Measurements from ENCODE around the gene CHCHD4.

CHCHD4 gene

DNA sequence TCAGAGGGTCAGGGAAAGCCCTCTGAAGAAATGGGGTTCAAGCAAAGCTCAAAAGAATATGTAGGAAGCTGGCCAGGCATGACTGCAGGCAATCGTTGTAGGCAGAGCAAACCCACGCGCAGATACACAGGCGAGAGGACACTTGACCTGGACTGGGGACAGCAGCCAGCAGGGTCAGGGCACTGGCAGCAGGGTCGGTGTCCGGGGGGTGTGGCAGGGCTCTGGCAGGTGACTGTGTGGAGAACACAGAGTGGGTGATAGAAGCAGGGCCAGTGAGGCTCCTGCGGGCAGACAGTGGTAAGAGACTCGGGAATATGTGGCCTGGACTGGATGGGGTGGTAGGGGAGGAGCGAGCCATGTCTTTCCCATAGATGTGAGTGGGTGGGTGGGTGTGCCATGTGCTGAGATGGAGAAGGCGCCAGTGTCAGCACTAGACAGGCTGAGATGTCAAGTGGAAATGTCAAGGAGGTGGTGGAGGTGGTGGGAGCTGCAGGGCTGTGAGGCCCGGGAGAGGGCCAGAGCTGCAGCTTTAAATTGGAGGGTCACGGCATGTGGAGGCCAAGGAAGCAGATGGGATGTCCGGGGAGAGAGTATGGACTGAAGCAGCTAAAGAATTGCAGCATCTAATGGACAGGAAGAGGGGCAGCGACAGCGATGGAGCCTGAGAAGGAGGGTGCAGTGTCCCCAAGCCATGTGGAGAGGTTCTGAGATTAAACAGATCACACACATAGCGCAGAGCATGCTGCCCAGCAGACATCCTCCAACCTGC lies 13.6 kb upstream of the CHCHD4 start:
- TF ChIP-seq, protein P1, sequence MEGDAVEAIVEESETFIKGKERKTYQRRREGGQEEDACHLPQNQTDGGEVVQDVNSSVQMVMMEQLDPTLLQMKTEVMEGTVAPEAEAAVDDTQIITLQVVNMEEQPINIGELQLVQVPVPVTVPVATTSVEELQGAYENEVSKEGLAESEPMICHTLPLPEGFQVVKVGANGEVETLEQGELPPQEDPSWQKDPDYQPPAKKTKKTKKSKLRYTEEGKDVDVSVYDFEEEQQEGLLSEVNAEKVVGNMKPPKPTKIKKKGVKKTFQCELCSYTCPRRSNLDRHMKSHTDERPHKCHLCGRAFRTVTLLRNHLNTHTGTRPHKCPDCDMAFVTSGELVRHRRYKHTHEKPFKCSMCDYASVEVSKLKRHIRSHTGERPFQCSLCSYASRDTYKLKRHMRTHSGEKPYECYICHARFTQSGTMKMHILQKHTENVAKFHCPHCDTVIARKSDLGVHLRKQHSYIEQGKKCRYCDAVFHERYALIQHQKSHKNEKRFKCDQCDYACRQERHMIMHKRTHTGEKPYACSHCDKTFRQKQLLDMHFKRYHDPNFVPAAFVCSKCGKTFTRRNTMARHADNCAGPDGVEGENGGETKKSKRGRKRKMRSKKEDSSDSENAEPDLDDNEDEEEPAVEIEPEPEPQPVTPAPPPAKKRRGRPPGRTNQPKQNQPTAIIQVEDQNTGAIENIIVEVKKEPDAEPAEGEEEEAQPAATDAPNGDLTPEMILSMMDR (IDR thresholded peaks at IDR 0.05; ENCODE audit: insufficient read depth, low read length, poor library complexity, severe bottlenecking), result no peak
- DNase-seq (ENCODE audit: extremely low read depth, insufficient read length), result no peak
- H3K27me3 ChIP-seq (replicated peaks; ENCODE audit: control insufficient read depth, insufficient read depth, low read length), result no peaks in the 10 kb centered on the region
- peaks cover 34% of the 10 kb centered on the region for H3K36me3 ChIP-seq (ENCODE audit: control insufficient read depth, insufficient read depth, low read length)
- H3K4me3 ChIP-seq (replicated peaks; ENCODE audit: low read depth, low read length), result no peak overlapping the region

DNA sequence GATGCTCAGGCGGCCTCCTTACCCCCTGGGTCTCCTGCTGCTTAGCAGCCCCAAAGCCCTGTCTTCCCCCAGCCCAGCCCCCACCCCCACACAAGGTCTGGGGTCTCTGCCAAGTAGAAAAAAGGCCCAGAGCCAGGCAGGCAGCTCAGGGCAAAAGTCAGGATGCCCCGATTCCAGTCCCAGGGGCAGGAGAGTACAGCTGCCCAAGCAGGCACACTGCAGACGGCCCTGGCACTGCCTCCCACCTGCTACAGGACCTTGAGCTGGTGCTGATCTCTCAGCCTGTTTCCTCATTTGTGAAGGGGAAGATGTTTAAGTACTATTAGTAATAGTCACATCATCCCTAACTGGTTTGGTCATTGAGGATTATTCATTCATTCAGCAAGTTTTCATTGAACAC lies 12.8 kb upstream of the CHCHD4 start:
- Histone ChIP-seq H3K27me3 (replicated peaks; ENCODE audit: control insufficient read depth, insufficient read depth, low read length) (no peaks in the 10 kb centered on the region), H3K4me3 (replicated peaks; ENCODE audit: low read depth, low read length) (no peak overlapping the region), H3K36me3 (ENCODE audit: control insufficient read depth, insufficient read depth, low read length) (peaks cover 41% of the 10 kb centered on the region)
- TF ChIP-seq, protein P1 (IDR thresholded peaks at IDR 0.05; ENCODE audit: insufficient read depth, low read length, poor library complexity, severe bottlenecking), result no peak
- no peak for DNase-seq (ENCODE audit: extremely low read depth, insufficient read length)

GRCh38 chr3:14137004-14137403 lies 12.3 kb upstream of the CHCHD4 start:
- H3K36me3 ChIP-seq (ENCODE audit: control insufficient read depth, insufficient read depth, low read length), result peaks cover 43% of the 10 kb centered on the region
- H3K4me3 ChIP-seq (replicated peaks; ENCODE audit: low read depth, low read length), result no peak overlapping the region
- no peak for DNase-seq (ENCODE audit: extremely low read depth, insufficient read length)
- H3K27me3 ChIP-seq (replicated peaks; ENCODE audit: control insufficient read depth, insufficient read depth, low read length), result no peaks in the 10 kb centered on the region
- TF ChIP-seq, protein P1 (IDR thresholded peaks at IDR 0.05; ENCODE audit: insufficient read depth, low read length, poor library complexity, severe bottlenecking), result no peak

- Histone ChIP-seq H3K27me3 (replicated peaks; ENCODE audit: control insufficient read depth, insufficient read depth, low read length) (no peaks in the 10 kb centered on the region), H3K4me3 (replicated peaks; ENCODE audit: low read depth, low read length) (no peak overlapping the region), H3K36me3 (ENCODE audit: control insufficient read depth, insufficient read depth, low read length) (peaks cover 44% of the 10 kb centered on the region)
- no peak for DNase-seq (ENCODE audit: extremely low read depth, insufficient read length)
- TF ChIP-seq, protein P1 (IDR thresholded peaks at IDR 0.05; ENCODE audit: insufficient read depth, low read length, poor library complexity, severe bottlenecking), result no peak
Measured at GRCh38 chr3:14135581-14135980, 10.9 kb upstream of the CHCHD4 start.

DNA sequence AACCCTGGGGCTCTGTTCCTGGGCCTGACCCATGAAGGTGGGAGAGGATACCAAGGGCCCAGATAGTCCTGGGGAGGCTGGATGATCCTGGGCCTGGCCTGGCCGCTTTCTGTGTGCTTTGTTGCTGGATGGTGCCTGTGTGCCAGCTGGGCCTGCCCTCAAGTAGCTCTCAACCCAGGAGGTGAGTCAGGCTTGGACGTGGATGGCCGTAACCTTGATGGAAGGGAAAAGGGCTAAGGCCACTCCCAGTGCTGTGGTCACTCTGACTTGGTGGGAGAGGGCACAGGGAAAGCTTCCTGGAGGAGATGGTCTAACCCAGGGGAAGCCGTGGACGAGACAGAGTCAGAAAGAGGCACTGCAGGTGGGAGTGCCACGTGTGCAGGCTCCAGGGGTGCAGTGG lies 9.6 kb upstream of the CHCHD4 start:
- TF ChIP-seq, protein P1 (IDR thresholded peaks at IDR 0.05; ENCODE audit: insufficient read depth, low read length, poor library complexity, severe bottlenecking), result no peak
- H3K4me3 ChIP-seq (replicated peaks; ENCODE audit: low read depth, low read length), result no peak overlapping the region
- no peaks in the 10 kb centered on the region for H3K27me3 ChIP-seq (replicated peaks; ENCODE audit: control insufficient read depth, insufficient read depth, low read length)
- DNase-seq (ENCODE audit: extremely low read depth, insufficient read length), result no peak
- H3K36me3 ChIP-seq (ENCODE audit: control insufficient read depth, insufficient read depth, low read length), result peaks cover 41% of the 10 kb centered on the region
